LNCaP clone FGC (cell line): ENCODE results near the gene RCN2.

ENCODE experiments used
- DNase-seq: peaks from one replicate; pipeline ENCODE4 v3.0.0-alpha.2; 2011; ENCODE audit warnings: low read depth
- H3K4me3 ChIP-seq: 2 replicates; pipeline ENCODE4 v1.5.1; 2011; ENCODE audit warnings: mild to moderate bottlenecking, low read depth, low read length, control low read depth
- TF ChIP-seq, protein P1 (sequence below): IDR thresholded peaks from 2 replicates; pipeline ENCODE4 v1.5.1; 2012; ENCODE audit warnings: mild to moderate bottlenecking; ENCODE audit not compliant: control insufficient read depth, insufficient read depth; ENCODE audit errors: extremely low read depth

RCN2 gene

DNA sequence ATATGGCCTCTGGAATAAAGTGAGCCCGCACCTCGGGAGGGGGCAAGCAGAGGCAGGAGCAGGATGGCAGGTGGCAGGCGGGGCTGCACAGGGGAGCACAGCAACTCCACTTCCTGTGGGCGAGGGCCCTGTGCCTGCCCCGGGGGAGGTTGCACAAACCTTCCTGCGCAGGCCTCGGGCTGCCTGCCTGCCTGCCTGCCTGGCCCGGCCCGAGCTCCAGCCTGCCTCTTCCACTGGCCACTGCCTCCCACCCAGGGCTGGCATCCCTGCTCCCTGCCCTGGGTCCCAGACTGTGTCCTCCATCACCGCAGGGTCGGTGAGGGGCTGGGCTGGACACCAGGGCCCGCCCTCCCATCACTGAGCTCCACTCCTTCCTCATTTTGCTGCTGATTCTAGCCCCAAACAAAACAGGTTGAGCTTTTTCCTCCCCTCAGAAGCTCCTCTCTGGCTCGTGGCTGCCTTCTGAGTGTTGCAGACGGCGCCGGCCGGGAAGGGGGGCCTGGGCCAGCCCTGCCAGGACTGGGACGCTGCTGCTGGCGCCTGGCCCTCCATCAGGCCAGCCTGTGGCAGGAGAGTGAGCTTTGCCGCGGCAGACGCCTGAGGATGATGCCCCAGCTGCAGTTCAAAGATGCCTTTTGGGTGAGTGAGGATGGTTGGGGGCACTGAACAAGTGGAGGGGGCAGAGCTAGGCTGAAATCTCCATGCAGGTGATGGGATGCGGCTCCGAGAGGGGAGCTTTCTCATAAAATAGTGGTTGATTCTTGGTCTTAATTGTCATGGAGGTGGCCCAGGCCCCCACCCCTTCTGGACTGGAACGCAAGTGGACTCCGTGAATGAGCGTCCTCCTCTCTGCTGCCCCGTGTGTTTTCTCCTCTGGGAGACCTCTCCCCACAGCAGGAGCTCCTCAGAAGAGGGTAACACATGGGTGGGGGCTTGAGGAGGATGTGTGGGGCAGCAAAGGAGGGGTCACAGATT lies 63.7 kb downstream of the RCN2 start, which contains the start of gene PSTPIP1:
TSS of gene PSTPIP1 (plus strand) at position 156 of the 975 bp plus-strand sequence. CDS start at position 604, 448 bp downstream.
- TF ChIP-seq, protein P1, sequence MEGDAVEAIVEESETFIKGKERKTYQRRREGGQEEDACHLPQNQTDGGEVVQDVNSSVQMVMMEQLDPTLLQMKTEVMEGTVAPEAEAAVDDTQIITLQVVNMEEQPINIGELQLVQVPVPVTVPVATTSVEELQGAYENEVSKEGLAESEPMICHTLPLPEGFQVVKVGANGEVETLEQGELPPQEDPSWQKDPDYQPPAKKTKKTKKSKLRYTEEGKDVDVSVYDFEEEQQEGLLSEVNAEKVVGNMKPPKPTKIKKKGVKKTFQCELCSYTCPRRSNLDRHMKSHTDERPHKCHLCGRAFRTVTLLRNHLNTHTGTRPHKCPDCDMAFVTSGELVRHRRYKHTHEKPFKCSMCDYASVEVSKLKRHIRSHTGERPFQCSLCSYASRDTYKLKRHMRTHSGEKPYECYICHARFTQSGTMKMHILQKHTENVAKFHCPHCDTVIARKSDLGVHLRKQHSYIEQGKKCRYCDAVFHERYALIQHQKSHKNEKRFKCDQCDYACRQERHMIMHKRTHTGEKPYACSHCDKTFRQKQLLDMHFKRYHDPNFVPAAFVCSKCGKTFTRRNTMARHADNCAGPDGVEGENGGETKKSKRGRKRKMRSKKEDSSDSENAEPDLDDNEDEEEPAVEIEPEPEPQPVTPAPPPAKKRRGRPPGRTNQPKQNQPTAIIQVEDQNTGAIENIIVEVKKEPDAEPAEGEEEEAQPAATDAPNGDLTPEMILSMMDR: no peak
- no peak for DNase-seq
- H3K4me3 ChIP-seq: no peak within 1 kb of the TSS

GRCh38 chr15:76996076-76996525 lies 64.6 kb downstream of the RCN2 start:
- TF ChIP-seq, protein P1: no peak
- no peak for DNase-seq
- no peak overlapping the region for H3K4me3 ChIP-seq

- TF ChIP-seq, protein P1: no peak
- no peak overlapping the region for H3K4me3 ChIP-seq
- no peak for DNase-seq
These were observed 65.2 kb downstream of the RCN2 start for GRCh38 chr15:76996526-76997401.

DNA sequence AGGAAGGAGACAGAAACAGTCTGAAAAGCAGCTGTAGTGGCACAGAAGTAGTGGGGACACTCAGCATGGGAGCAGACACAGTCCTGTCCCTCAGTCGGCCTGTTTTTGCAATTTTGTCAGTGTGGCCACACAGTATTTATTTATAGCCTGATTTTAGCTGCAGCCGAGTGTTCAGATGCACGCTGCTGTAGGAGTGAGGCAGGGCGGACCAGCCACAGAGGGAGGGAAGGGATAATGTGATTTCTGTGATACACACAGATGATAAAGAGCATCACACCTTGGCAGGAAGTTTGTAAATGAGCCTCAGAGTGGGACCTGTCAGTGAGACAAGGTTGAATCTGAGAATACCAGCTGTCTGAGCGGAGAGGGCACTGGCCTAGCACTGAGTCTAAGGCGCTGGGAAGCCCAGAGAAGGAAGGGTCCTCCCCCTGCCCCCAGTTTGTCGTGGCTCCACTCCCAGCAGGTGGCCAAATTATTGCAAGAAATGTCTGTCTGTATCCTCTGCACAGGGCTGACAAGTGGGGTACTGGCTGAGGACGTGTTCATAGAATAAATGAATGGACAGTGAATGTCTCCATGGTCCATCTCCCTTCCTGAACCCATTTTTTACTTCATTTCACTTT lies 67.2 kb downstream of the RCN2 start:
- no peak for DNase-seq
- TF ChIP-seq, protein P1: no peak
- H3K4me3 ChIP-seq: no peak overlapping the region

DNA sequence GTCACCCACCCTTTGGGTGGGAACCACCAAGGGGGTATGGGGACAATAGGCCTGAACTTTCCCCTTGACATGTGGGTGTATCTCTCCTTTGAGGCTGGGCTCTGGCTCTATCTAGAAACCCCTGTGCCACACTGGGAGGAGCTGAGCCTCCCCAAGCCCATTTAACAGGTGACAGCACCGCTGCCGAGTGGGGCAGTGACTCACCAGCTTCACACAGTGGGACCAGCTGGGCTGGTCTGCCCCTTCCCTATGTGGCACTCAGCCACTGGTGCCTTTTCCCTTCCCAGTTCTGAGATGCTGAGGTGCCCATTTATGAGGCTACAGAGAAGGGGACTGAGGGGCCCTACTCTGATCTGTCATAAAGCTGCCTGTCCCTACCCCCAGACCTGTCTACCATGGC lies 68.4 kb downstream of the RCN2 start:
- DNase-seq: no peak
- TF ChIP-seq, protein P1: no peak
- H3K4me3 ChIP-seq: no peak overlapping the region

GRCh38 chr15:77001351-77001750 lies 69.8 kb downstream of the RCN2 start:
- TF ChIP-seq, protein P1: no peak
- H3K4me3 ChIP-seq: no peak overlapping the region
- DNase-seq: peak; percentile 35
